ENCODE measurements around the gene HRK.
A peak's percentile ranks its signal among the peaks of the same experiment; 100 is the strongest.

HRK gene

DNA sequence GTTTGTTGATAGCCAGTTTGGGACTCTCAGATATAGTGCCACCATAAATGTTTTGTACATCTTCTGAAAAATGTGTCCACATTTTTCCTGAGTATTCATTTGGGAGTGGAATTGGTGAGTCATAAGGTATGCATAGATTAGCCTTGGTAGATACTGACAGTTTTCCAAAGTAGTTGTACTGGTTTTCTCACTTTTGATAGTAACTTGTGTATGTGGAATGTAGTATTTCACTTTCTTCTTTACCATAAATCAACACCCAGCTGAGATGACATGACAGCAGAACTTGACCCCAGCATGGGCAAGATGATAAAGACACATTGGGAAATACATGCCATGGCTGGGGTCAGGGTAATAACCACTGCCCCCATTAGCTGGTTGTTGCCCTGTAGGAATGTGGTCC is 34.9 kb upstream of the HRK start:
- TF ChIP-seq, protein P1, sequence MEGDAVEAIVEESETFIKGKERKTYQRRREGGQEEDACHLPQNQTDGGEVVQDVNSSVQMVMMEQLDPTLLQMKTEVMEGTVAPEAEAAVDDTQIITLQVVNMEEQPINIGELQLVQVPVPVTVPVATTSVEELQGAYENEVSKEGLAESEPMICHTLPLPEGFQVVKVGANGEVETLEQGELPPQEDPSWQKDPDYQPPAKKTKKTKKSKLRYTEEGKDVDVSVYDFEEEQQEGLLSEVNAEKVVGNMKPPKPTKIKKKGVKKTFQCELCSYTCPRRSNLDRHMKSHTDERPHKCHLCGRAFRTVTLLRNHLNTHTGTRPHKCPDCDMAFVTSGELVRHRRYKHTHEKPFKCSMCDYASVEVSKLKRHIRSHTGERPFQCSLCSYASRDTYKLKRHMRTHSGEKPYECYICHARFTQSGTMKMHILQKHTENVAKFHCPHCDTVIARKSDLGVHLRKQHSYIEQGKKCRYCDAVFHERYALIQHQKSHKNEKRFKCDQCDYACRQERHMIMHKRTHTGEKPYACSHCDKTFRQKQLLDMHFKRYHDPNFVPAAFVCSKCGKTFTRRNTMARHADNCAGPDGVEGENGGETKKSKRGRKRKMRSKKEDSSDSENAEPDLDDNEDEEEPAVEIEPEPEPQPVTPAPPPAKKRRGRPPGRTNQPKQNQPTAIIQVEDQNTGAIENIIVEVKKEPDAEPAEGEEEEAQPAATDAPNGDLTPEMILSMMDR (IDR thresholded peaks at IDR 0.05; ENCODE audit: low read depth, low read length), result no peak
- DNase-seq (ENCODE audit: extremely low read depth, low read depth), result no peak

DNA sequence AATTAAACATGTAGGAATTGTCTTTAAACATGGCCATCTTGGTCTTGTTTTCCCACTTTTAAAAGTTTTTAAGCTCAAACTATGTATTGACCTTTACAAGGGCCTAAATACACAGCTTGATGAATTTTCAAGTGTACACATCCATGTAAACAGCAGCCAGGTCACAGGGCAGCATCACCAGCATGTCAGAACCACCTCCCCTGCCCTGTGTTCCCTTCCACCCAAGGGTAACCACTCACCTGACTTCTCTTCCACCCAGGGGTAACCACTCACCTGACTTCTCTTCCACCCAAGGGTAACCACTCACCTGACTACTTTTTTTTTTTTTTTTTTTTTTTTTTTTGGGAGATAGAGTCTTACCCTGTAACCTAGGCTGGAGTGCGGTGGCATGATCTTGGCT is 34.1 kb upstream of the HRK start:
- no peak for DNase-seq (ENCODE audit: extremely low read depth, low read depth)
- TF ChIP-seq, protein P1 (IDR thresholded peaks at IDR 0.05; ENCODE audit: low read depth, low read length), result no peak

DNA sequence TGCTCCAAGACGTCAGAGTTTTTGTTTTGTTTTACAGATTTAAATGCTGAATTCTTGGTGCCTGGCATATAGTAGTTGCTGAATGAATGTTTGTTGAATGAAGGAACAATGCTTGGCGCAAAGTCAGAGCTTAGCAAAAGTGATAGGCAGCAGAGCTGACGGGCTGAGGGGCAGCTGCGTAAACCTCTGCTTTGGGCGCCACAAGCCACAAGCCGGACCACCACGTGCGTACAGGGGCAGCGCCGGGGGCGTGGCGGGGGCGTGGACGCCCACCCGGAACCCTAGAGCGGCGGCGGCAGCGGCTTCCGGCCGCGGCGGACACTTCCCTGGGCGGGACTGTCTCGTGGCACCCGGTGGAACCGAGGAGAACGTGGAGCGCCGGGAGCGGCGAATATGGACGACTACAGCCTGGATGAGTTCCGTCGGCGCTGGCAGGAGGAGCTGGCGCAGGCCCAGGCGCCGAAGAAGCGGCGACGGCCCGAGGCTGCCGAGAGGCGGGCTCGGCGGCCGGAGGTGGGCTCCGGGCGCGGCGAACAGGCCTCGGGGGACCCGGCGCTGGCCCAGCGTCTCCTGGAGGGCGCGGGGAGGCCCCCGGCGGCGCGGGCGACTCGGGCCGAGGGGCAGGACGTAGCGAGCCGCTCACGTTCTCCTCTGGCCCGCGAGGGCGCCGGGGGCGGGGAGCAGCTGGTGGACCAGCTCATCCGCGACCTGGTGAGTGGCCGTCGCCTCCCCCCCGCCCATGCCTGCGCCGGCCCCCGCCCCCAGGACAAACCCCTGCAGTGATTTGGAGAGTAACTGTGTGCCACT is 29.6 kb upstream of the HRK start, which contains the start of gene FBXW8:
FBXW8 (plus strand) TSS at position 306 of the 807 bp plus-strand sequence; CDS start at position 394, 88 bp downstream.
- TF ChIP-seq, protein P1 (IDR thresholded peaks at IDR 0.05; ENCODE audit: low read depth, low read length), result no peak
- peak; percentile 34 for DNase-seq (ENCODE audit: extremely low read depth, low read depth)

DNA sequence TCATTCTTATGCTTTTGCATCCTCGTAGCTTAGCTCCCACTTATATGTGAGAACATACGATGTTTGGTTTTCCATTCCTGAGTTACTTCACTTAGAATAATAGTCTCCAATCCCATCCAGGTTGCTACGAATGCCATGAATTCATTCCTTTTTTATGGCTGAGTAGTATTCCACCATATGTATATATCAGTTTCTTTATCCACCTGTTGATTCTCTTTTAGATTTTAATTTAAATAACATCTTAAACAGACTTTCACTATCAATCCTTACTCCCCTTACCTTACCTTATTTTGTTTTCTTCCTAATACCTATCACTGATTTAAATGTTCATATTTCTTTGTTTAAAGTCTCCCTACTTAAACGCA is 29.0 kb upstream of the HRK start:
- no peak for DNase-seq (ENCODE audit: extremely low read depth, low read depth)
- TF ChIP-seq, protein P1 (IDR thresholded peaks at IDR 0.05; ENCODE audit: low read depth, low read length), result no peak

DNA sequence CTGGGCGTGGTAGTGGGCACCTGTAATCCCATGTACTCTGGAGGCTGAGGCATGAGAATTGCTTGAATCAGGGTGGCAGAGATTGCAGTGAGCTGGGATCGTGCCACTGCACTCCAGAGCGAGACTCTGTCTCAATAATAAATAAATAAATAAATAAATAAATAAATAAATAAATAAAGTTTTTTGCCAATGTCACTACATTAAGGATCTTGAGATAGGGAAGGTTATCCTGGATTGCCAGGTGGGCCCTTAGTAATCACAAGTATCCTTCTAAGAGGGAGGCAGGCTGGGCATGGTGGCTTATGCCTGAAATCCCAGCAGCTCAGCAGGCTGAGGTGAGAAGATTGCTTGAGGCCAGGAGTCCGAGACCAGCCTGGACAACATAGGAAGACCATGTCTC is 25.0 kb upstream of the HRK start:
- DNase-seq (ENCODE audit: extremely low read depth, low read depth), result no peak
- TF ChIP-seq, protein P1 (IDR thresholded peaks at IDR 0.05; ENCODE audit: low read depth, low read length), result no peak

DNA sequence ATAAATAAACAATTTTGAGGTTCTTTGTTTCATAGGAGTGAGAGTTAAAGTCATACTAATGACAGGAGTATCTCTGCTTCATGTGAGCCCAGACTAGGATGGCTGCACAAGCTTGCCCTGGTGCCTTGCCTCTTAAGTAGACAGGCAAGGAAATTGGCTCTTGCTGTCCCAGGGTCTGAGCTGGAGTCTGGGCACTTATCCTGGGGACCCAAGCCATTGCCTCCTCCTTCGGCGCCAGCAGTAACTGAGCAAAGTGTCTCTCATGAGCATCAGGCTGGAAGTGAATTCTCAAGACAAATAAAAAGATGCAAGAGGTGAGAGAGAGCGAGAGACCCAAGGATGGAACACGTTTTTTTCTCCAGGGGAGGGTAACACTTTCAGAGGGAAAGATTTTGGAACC is 22.6 kb upstream of the HRK start:
- no peak for DNase-seq (ENCODE audit: extremely low read depth, low read depth)
- TF ChIP-seq, protein P1 (IDR thresholded peaks at IDR 0.05; ENCODE audit: low read depth, low read length), result no peak

DNA sequence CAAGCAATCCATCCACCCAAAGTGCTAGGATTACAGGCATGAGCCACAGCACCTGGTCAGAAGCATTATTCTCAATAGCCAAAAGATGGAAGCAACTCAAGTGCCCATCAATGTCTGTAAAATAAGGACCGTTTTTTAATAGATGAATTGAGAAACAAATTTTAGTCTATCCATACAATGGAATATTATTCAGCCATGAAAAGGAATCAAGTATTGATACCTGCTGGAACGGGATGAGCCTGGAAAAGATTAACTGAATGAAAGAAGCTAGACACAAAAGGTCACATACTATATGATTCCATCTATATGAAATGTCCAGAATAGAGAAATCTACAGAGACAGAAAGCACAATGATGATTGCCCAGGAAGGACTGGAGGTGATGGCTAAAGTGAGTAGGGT is 20.4 kb upstream of the HRK start:
- no peak for DNase-seq (ENCODE audit: extremely low read depth, low read depth)
- TF ChIP-seq, protein P1 (IDR thresholded peaks at IDR 0.05; ENCODE audit: low read depth, low read length), result no peak
